ENCODE results near the gene RER1. TPM values are rescaled to one million over a fixed set of nuclear protein-coding genes. Genes with fewer than 3 reads are reported as not detected.

RER1 gene
- total RNA-seq, 1 donor from 2014 or later, result 93.0 TPM

- Mint-ChIP-seq H3K27me3 (ENCODE audit: unreplicated experiment) (peaks cover 4% of the 10 kb centered on the region), H3K4me1 (ENCODE audit: low read depth, unreplicated experiment) (peaks cover 12% of the 10 kb centered on the region), H3K36me3 (ENCODE audit: unreplicated experiment) (no peaks in the 10 kb centered on the region), H3K9me3 (ENCODE audit: unreplicated experiment) (peaks cover 7% of the 10 kb centered on the region), H3K27ac (ENCODE audit: unreplicated experiment) (no peak overlapping the region), H3K4me3 (ENCODE audit: unreplicated experiment) (no peak overlapping the region)
- TF ChIP-seq, protein P1, sequence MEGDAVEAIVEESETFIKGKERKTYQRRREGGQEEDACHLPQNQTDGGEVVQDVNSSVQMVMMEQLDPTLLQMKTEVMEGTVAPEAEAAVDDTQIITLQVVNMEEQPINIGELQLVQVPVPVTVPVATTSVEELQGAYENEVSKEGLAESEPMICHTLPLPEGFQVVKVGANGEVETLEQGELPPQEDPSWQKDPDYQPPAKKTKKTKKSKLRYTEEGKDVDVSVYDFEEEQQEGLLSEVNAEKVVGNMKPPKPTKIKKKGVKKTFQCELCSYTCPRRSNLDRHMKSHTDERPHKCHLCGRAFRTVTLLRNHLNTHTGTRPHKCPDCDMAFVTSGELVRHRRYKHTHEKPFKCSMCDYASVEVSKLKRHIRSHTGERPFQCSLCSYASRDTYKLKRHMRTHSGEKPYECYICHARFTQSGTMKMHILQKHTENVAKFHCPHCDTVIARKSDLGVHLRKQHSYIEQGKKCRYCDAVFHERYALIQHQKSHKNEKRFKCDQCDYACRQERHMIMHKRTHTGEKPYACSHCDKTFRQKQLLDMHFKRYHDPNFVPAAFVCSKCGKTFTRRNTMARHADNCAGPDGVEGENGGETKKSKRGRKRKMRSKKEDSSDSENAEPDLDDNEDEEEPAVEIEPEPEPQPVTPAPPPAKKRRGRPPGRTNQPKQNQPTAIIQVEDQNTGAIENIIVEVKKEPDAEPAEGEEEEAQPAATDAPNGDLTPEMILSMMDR (IDR thresholded peaks at IDR 0.05; ENCODE audit: partially characterized antibody, unreplicated experiment), result no peak
- no peak for DNase-seq
Measured at GRCh38 chr1:2418791-2419320, 27.2 kb downstream of the RER1 start.

DNA sequence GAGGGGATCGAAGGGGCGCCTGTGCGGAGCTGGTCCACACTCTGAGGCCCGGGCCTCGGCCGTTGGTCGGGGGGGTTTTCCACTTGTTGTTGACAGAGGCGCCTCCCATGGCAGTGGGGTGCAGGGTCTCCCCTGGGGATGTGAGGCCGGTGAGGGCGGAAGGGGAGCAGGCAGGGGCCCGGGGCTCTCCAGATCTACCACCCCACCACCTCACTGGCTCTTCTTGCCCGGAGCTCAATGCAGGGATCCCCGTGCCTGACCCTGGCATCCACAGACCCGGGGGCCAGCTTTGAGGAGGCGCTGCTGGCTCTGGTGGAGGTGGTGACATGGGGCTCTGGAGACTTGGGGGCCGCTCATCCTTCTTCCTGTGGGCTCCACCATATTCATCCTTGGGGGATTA, 27.8 kb downstream of the RER1 start:
- no peaks in the 10 kb centered on the region for H3K36me3 Mint-ChIP-seq (ENCODE audit: unreplicated experiment)
- TF ChIP-seq, protein P1 (IDR thresholded peaks at IDR 0.05; ENCODE audit: partially characterized antibody, unreplicated experiment), result no peak
- H3K4me1 Mint-ChIP-seq (ENCODE audit: low read depth, unreplicated experiment), result peaks cover 6% of the 10 kb centered on the region
- H3K27me3 Mint-ChIP-seq (ENCODE audit: unreplicated experiment), result peaks cover 4% of the 10 kb centered on the region
- no peak overlapping the region for H3K4me3 Mint-ChIP-seq (ENCODE audit: unreplicated experiment)
- H3K9me3 Mint-ChIP-seq (ENCODE audit: unreplicated experiment), result peaks cover 7% of the 10 kb centered on the region
- DNase-seq, result no peak
- H3K27ac Mint-ChIP-seq (ENCODE audit: unreplicated experiment), result no peak overlapping the region

DNA sequence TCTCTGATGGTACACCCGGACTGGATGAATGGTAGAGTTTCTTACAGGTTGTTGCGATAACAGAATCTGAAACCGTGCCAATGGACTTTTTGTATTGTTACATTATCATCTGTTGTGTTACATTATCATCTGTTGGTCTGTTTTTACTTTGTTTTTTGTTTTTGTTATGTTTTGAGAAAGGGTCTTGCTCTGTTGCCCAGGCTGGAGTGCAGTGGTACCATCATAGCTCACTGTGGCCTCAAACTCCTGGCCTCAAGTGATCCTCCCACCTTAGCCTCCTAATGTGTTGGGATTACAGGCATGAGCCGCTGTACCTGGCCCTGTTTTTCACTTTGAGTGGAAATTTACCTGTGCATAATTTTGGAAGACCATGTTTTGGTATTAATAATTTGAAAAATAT, 30.9 kb downstream of the RER1 start:
- Mint-ChIP-seq H3K9me3 (ENCODE audit: unreplicated experiment) (peaks cover 6% of the 10 kb centered on the region), H3K27ac (ENCODE audit: unreplicated experiment) (no peak overlapping the region), H3K4me1 (ENCODE audit: low read depth, unreplicated experiment) (peaks cover 3% of the 10 kb centered on the region), H3K36me3 (ENCODE audit: unreplicated experiment) (no peaks in the 10 kb centered on the region), H3K27me3 (ENCODE audit: unreplicated experiment) (peaks cover 2% of the 10 kb centered on the region), H3K4me3 (ENCODE audit: unreplicated experiment) (no peak overlapping the region)
- TF ChIP-seq, protein P1 (IDR thresholded peaks at IDR 0.05; ENCODE audit: partially characterized antibody, unreplicated experiment), result no peak
- DNase-seq, result no peak

DNA sequence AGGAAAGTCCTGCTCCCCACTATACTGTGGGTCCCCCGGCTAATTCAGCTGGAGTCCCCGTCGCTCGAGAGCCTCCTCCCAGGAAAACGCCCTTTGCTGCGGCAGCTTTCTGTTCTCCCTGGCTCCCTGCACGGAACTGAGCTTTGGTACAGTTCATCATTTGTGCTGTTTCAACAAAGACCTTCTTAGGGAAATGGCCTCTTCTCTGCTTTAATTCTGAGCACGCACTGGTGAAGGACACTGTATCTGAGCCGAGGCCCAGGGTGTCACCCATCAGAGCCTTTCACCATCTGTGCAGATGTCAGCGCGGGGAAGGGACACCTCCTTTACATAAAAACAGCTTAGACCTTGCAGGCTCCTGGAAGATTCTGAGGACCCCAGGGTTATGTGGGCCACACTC, 34.3 kb downstream of the RER1 start:
- TF ChIP-seq, protein P1 (IDR thresholded peaks at IDR 0.05; ENCODE audit: partially characterized antibody, unreplicated experiment), result no peak
- Mint-ChIP-seq H3K27ac (ENCODE audit: unreplicated experiment) (no peak overlapping the region), H3K27me3 (ENCODE audit: unreplicated experiment) (no peaks in the 10 kb centered on the region), H3K9me3 (ENCODE audit: unreplicated experiment) (peaks cover 6% of the 10 kb centered on the region), H3K4me3 (ENCODE audit: unreplicated experiment) (no peak overlapping the region), H3K36me3 (ENCODE audit: unreplicated experiment) (no peaks in the 10 kb centered on the region), H3K4me1 (ENCODE audit: low read depth, unreplicated experiment) (peaks cover 3% of the 10 kb centered on the region)
- no peak for DNase-seq

DNA sequence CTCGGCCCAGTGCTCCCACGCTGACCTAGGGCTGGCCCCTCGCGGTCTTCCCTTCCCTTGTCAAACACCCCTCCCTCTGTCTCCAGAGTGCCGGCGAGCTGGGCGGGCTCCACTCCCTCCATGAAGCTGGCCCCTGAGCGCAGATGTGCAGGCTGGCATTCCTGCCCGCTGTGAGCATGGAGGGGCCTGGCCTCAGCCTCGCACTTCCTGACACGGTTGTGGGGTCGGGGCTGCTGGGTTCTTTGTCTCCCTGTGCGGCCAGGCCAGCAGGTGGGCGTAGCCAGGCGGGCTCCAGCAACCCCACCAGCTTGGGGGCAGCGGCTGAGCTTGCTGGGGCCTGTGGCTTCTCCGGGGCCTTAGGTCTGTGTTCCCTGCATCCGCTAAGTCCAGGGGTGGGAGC, 34.9 kb downstream of the RER1 start:
- Mint-ChIP-seq H3K4me3 (ENCODE audit: unreplicated experiment) (no peak overlapping the region), H3K27me3 (ENCODE audit: unreplicated experiment) (no peaks in the 10 kb centered on the region), H3K36me3 (ENCODE audit: unreplicated experiment) (no peaks in the 10 kb centered on the region), H3K27ac (ENCODE audit: unreplicated experiment) (no peak overlapping the region), H3K9me3 (ENCODE audit: unreplicated experiment) (peaks cover 6% of the 10 kb centered on the region), H3K4me1 (ENCODE audit: low read depth, unreplicated experiment) (peaks cover 5% of the 10 kb centered on the region)
- no peak for DNase-seq
- TF ChIP-seq, protein P1 (IDR thresholded peaks at IDR 0.05; ENCODE audit: partially characterized antibody, unreplicated experiment), result no peak

Measured in glutamatergic neuron (in vitro differentiated cells).